ENCODE data around the gene ZFHX3.
"Not testable (repeated sequence)": the region's sequence is repeated elsewhere in the genome, so short reads cannot be mapped to it uniquely, and the experiment has no call there.

ZFHX3 gene

GRCh38 chr16:73047536-73048291 is at the start of gene ZFHX3:
Gene ZFHX3 (minus strand): TSS chr16:73048128. CDS start chr16:72960145, 87,983 bp downstream.
- peak; percentile 57 for DNase-seq

- no peak for DNase-seq
These were observed 48.6 kb upstream of the ZFHX3 start for GRCh38 chr16:73096510-73096909.

- peak; percentile 83 for DNase-seq
These were observed 48.0 kb upstream of the ZFHX3 start for GRCh38 chr16:73095885-73096421.

- peak; percentile 37 for DNase-seq
These were observed 47.4 kb upstream of the ZFHX3 start for GRCh38 chr16:73095142-73095820.

- DNase-seq = no peak
These were observed 46.4 kb upstream of the ZFHX3 start for GRCh38 chr16:73094371-73094770.

GRCh38 chr16:73093146-73094144 is 45.5 kb upstream of the ZFHX3 start:
- no peak for DNase-seq

- DNase-seq = no peak
These were observed 44.4 kb upstream of the ZFHX3 start for GRCh38 chr16:73092236-73092781.

GRCh38 chr16:73091174-73091573 is 43.2 kb upstream of the ZFHX3 start:
- DNase-seq = no peak

- DNase-seq = no peak
These were observed 41.5 kb upstream of the ZFHX3 start for GRCh38 chr16:73089420-73089819.

GRCh38 chr16:73086108-73086507 is 38.2 kb upstream of the ZFHX3 start:
- DNase-seq = no peak

GRCh38 chr16:73083271-73083670 is 35.3 kb upstream of the ZFHX3 start:
- no peak for DNase-seq

- DNase-seq = not testable (repeated sequence)
These were observed 34.7 kb upstream of the ZFHX3 start for GRCh38 chr16:73082634-73083051.

GRCh38 chr16:73080931-73081330 is 33.0 kb upstream of the ZFHX3 start:
- no peak for DNase-seq

- DNase-seq = no peak
These were observed 28.4 kb upstream of the ZFHX3 start for GRCh38 chr16:73076324-73076810.

GRCh38 chr16:73074382-73074781 is 26.5 kb upstream of the ZFHX3 start:
- no peak for DNase-seq

GRCh38 chr16:73072051-73072450 is 24.1 kb upstream of the ZFHX3 start:
- not testable (repeated sequence) for DNase-seq

GRCh38 chr16:73071131-73071940 is 23.4 kb upstream of the ZFHX3 start:
- DNase-seq = peak; percentile 71

- no peak for DNase-seq
These were observed 21.8 kb upstream of the ZFHX3 start for GRCh38 chr16:73069581-73070262.

- no peak for DNase-seq
These were observed 20.8 kb upstream of the ZFHX3 start for GRCh38 chr16:73068541-73069401.
